CD4-positive, alpha-beta T cell treated with Interleukin-17A for 1 hour (primary cell): ENCODE data around the gene SLC11A2.
"Not testable (repeated sequence)": the region's sequence is repeated elsewhere in the genome, so short reads cannot be mapped to it uniquely, and the experiment has no call there.

ENCODE experiments used
- DNase-seq: peaks from one replicate; pipeline ENCODE4 v3.0.0-alpha.2; 2020

The SLC11A2 gene

DNA sequence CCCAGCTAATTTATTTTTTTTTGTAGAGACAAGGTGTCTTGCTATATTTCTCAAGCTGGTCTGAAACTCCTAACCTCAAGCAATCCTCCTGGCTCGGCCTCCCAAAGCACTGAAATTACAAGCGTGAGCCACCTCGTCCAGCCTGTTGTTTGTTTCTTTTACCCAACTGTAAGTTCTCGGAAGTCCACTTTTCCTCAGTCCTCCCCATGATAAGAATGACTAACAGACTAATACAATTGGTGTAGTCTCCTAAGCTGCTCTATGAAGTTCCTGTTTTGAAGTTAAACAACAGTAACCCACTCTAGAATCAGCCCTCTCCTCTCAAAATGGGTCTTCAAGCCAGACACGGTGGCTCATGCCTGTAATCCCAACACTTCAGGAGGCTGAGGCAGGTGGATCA lies 37.3 kb downstream of the SLC11A2 start:
- DNase-seq, result no peak

DNA sequence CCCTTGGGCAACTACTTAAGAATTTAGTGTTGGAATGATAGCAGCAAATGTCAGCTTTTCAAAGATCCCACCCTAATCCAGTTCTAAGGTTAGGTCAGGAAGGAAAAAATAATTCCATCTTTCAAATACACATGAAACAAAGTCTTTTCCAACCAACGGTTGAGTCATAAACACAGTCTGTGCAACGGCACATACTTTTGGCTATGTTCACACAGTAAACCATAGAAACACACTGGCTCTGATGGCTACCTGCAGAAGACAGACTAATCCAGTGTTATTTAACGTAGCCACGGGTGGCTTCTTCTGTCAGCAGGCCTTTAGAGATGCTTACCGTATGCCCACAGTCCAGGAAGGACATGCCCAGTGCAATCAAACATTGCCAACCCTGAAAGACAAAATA lies 38.1 kb downstream of the SLC11A2 start:
- DNase-seq, result no peak

DNA sequence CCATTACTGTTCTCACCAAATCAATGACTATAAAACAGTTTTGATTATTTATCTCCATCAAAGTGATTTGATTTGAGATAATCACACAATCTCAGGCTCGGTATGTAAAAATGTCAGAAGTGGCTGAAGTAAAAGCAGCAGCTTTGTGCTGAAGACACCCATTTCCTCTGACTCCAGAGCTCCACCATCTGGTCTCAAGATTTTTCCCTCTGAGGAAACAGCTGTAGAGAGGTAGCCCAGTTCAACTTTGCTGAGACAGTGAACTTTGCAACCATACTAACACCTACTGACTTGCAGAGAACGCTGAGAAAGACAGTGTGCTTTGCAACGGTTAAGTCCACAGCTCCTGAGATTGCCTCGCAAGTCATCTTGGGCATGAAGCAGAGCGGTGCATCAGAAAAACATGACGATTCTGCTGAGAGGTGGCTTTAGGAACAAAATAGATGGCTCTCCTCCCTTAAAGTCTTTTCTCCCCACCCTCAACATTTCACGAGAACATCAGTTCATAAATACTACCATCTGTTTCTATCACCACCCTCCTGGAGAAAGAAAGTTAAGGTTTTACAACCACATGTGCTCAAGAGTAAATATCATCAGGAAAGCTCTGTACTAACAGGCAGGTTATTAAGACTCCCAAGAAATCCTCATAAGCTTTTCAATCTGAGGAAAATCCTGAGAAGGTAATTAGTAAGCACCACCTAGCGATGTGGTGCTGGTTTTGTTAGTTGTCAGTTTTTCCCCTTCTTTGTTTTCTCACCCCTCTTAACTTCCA lies 39.0 kb downstream of the SLC11A2 start:
- peak; percentile 40 for DNase-seq

DNA sequence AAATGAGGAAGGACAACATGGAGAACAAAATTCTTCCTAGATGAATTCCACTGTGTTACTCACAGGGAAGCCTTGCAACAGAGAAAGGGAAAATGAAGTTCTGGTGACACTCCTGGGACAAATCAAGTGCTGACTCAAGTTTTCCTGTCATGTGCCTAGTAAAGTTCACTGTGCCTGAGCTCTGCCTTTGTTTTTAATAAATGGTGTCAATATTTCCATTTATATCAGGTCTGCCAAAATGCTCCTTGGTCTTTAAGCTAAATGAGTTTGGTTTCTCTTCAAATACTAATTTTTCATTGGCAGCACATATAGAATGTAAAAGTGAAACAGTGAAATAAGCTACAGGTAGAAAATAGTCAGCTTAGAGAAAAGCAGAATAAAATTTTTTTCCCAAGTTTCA lies 40.9 kb downstream of the SLC11A2 start:
- no peak for DNase-seq

DNA sequence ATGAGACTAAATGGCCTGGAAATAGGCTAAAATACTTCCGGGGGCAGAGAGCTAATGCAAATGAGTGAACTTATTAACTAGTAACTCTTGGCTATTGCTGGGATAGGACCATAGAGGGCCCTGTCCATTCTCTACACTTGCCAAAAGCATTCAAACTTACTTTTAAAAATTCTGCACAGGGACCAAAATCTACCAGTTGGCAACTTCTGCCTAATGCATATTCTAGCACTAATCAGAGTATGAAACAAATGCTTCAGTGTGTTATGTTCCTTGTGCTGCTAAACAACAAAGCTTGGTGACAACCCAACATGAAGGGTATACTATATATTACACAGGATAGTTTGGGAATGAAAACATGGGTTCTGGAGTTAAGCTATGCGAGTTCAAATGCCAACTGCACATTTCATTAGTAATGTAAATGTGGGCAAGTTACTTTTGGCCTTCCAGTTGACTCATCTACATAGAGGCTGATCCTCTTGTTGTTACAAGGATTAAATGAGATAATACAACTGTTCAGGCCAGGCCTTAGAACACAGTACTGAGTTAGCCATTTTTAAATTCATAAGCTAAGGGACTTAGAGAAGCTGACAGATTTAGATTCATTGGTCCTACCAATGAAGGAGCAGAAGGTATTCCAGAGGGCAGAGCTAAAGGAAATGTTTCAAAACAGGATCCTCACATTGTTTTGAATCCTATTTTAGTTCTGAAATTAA lies 41.4 kb downstream of the SLC11A2 start:
- DNase-seq, result no peak

DNA sequence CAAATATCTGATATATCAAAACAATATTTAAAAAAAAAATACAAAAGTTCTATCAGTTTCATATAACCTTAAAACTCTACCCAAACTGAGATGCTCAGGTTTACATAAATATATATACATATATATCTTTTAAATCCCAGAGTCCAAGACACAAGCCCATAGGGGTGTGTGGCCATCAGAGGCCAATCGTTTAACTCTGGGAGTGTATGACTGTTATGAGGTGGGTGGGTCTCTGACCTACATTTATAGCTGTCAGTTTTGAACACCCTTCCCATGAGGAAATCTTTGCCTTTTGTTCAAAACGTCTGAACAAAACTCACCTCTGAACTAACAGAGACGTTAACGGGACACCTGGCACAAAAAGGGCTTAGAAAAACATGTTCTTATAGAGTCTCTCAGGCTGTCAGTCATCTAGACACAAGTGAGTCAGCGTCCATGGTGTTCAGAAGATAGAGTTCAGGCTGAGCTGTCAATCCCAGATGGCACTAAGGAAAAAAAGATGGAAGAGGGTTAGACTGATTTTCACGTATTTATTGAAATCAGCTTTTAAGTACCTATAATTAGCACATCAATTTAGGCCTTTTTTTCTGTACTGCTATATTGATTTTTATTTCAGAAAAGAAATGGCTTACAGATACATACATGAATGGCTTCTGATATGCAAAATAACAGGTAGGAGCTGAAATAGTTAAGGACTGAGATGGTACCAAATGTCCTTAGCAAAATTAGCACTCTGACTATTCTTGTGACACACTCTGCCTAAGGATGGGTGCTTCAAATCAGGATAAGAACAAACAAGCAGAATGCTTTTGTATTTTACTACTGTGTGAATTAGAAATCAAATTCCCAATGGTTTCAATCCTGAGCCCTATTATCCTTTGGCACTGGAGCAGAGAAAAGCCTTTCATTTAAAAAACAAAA lies 44.6 kb downstream of the SLC11A2 start:
- DNase-seq, result no peak

DNA sequence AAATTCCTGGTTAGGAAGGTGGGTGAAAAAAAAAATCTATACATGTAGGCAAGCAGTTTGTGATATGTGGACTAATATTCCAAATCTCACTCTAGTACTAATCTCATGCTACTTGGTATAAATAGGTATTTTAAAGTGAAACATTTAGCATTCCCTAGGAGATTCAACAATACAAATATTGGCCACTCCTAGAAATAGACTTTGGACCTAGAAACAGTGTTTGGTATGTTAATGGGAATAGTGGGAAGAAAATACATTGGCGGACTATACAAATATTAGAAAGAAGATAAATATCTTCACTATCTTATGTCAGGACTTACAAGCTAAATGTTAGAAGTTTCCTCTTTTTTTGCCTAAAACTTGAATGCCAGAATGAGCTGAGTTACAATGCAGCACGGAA lies 45.6 kb downstream of the SLC11A2 start:
- DNase-seq, result no peak

DNA sequence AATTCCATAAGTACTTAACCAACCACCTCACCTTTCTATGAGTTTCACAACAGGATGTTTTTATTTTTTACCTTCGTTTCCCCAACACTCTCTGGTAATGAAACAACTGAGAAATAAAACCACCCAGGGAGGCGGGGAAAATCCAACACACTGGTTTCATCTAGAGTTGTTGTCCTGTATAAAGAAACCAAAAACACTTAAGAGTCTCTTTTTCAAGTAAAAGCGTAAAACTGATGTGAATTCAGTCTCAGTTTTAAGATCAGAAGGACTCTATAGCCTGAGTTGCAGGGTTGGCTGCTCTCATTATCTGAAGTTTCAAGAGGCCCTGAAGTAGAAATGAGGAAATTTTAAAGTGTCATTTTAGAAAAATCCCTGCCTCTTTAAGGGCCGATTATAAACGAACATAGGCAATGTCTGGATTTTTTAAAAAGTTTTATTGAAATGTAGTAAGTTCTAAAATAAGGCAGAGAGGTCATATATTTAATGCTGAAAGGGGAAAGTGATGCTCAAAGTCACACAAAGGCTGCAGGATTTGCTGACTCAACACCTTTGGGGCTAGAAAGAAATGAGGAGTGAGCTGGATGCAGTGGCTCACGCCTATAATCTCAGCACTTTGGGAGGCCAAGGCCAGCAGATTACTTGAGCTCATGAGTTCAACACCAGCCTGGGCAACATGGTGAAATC lies 46.7 kb downstream of the SLC11A2 start:
- peak; percentile 14 for DNase-seq

DNA sequence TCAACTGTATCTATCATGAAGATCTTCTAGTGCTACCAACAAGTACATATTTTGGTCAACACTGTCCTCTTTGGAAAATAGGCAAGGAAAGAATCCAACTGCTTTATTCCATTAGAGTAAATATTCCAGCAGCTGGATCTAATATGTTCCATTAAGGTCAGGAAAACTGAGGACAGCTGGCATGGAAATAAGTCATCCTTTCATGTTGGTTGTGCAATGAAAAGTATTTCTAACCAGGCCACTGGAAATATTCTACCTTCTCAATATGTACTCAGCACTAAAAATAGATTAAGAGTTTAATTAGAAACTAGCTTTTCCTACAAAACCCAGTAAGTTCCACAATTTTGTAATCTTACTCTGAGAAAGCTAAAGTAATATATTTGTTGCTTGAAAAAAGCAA lies 54.2 kb downstream of the SLC11A2 start:
- DNase-seq, result no peak

DNA sequence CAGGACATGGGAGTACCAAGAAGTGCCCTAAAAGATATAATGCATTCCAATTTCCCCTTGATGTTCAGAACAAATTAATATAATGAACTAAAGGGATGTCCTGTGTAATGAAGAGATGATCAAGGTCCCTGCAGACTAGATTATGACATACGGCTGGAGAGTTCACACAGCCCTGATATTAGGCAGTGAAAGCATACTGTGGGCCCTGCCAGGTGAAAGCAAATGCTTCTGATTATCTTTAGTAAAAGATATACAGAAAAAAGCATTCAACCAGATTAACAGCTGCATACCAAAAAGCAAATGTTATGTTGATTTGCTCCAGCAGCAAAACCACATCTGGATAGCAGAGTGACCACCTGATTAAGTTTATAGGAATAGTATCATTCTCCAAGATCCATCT lies 61.8 kb downstream of the SLC11A2 start:
- no peak for DNase-seq

DNA sequence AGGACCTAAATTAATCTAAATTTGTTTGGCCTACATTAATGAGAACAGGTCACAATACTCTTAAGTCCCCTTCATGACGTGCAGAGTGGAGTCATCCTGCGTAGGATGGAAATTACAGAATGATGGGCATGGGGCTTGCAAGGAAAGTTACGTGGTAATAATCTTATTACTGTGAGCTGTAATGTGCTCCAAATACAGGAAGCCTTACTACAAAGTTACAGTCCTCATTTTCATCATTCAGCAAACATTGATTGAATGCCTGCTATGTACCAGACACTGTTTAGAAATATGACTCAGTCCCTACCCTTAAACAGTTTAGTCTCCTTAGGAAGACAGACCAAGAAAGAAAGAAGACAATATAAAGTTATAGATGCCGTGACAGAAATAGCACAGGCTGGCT lies 64.5 kb downstream of the SLC11A2 start:
- no peak for DNase-seq

DNA sequence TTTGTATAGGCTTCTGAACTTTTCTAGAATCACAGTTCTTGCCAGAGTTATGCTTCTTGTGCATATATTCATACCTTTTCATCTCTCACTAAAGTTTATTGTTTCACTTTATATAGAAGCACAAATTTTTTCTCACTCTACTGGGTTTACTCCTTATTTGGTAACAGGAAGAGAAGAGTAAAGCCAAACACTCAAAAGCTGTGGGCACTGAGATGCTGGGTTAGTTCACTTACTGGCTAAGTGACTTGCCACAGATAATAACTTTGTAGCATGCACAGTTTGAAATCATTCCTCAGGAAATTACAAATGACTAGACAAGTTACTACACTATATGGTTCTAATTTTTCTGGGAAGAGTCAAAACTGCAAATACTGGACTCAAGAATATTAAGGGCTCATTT lies 66.1 kb downstream of the SLC11A2 start:
- DNase-seq, result no peak

DNA sequence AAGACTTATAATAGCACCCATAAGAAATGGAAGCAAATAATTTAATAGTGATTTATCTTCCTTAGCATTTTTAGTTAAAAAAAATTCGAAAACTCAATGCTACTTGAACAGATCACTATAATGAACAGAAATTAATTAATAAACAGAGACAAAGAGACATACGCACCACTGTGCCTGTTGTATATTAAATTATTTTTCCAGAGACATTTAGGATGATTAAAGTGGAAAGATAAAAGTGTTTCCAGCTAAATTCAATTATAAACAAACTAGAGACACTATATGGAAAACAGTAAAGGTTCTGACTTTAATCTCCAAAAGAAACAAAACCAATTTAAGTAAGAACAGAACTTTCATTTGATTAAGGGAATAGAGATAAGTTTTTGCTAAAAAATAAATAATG lies 70.5 kb downstream of the SLC11A2 start:
- DNase-seq, result no peak

DNA sequence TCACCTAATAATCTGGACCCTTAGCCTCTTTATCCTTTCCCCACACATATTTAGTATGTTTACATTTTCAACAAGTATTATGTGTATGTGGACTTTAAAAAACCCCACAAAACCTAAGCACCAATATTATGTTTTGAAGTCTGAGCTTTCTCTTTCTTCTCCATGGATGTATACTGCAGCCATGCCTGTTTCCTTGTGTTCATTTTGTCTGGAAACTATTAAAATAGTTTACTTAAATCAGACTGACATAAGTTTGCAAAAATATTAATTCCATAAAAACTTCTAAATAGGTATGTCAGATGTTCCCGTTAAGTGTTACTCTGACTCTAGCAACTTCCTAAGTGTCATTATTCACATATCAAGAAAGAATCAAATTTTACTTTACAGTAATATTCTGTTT lies 70.9 kb downstream of the SLC11A2 start:
- no peak for DNase-seq

DNA sequence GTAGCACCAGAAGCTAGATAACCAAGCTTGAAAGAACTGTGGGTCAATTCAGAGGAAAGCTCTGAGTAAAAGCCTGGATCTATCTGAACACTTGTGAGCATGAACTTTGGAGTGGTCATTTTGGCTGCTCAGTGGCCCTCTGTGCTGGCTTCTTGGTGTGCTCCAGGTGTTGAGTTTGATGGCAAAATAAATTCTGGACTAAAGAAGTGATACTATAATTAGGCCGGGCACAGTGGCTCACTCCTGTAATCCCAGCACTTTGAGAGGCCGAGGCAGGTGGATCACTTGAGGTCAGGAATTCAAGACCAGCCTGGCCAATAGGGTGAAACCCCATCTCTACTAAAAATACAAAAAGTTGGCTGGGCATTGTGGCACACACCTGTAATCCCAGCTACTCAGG lies 71.4 kb downstream of the SLC11A2 start:
- not testable (repeated sequence) for DNase-seq

DNA sequence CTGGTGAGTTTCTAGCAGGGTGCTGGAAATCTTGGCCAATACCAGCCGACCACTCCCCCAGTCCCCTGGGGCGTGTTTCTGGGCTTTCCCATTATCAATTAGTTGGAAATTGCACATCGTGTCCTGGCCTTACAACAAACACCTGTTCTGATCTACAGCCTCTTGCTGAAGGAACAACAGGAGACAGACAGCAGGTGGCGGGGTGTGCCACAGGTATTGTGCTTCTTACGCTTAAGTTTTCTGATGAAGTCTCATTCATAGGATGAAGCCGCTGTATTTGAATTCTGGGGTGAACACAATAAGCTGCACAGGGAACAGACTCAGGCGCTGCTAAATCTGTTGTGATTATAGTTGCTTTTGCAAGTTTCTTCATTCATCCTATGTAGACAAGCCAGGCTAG lies 73.1 kb downstream of the SLC11A2 start:
- DNase-seq, result no peak

DNA sequence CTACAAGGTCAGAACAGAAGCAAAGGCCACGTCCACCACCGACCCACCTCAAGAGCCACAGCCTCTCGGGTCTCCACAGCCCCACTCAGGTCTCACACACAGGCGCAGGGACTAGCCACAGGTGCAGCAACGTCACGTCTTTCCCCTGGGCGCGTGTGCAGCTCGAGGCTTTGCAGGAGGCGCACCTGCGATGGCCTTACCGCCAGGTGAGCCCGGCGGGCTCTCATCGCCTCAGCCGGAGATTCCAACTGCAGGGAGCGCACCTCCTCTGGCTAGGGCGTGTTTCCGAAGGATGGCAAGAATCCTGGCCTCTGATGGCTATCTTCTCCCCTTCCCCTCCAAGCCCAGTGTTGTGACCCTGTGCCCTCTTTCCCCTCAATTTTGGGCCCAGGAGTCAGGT lies 73.7 kb downstream of the SLC11A2 start, which contains the start of gene HIGD1C:
Gene HIGD1C (plus strand): TSS at position 35 of the 400 bp plus-strand sequence. CDS start 1,455 bp downstream, outside the sequence.
- DNase-seq, result no peak

DNA sequence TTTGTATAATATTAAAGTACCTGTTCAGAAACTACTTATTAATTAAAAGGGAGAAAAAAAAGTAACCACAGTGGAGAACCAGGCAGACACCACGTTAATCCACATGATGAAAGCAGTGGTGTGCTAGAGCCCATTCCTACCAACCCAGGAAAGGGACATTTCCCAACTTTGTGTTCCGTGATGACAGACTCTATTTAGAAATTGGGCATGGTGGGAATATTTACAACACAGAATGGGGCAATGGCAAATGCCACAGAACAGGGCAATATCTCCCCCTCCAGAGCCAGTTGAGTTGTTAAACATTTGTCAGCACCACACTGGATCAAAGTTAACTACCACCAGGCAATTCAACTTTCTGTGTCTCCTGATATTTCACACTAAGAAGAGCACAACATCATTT lies 75.1 kb downstream of the SLC11A2 start:
- DNase-seq, result no peak

DNA sequence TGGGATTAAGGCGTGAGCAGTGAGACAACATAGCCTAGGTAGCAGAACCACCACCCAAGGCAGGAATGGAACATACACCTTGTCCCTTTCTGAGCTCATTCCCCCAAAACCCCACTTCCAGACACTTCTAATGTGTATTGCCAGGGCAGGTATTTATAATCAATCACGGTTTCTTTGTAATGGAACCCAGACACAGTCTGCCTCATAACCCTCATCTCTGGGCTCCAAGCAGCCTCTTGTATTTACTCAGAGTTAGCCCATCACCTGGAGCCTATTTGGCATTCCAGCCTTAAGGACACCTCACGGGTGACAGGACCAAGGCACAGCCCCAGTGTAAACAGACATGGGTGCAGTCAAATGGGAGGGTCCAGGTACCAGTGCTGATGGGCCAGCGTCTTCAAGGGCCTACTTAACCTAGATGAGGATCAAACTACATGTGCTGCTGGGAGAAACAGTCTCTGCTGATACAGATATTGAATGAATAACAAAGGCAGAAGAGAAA lies 76.3 kb downstream of the SLC11A2 start:
- no peak for DNase-seq

DNA sequence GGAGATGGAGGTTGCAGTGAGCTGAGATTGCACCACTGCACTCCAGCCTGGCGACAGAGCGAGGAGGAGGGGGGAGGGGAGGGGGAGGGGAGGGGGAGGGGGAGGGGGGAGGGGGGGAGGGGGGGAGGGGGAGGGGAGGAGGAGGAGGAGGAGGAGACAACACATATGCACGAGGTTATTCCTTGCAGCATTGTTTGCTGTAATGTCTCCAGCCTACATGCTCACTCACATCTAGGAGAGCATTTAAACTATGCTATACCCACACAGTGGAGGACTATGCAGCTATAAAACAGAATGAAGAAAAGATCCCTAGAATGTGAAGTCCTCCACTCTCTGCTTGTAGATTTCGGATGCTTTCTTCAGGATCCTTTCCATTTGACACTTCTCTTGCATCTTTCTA lies 77.4 kb downstream of the SLC11A2 start:
- DNase-seq, result no peak

DNA sequence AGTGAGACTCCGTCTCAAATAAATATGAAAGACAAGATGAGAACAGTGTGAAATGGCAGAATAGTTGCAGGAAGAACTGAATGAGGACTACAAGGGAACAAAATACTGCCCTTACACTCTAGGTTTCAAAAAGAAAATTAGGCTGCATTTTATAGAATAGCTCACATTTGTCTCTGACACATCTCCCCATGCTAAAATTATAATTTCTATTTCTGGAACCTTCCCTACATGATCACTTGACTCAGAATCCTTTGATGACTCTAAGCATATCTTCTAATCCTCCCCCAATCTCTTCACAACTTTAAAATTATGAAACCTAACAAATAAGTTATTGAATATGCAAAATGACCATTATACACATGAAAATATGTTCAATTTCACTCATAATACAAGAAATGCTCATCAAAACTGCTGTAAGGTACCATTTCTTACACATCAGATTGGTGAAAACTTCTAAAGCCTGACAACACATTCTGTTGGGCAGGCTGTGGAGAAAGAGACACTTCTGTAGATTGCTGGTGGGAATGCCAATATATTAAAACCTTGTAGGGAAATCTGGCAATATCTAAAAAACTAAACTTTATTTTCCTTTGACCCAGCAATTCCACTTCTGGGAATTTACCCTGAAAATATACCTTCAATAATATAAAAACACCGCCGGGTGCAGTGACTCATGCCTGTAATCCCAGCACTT lies 78.1 kb downstream of the SLC11A2 start:
- DNase-seq, result no peak

DNA sequence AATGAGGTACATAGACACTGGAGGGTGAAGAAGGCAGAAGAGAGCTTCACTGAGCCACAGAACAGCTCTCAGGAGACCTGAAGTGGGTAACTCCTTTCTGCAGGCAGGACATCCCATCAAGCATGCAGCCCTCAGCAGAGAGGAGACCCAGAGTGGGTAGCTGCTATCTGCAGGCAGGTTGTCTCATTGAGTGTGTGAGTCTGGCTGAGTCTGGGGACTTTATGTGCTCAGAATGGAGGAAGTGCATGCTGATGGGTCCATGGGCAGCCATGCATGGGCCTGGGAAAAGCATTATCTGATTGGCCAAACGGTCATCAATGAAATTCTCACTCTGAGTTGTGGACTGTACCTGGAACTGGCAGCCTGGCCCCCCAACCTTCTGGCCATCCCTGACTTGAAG lies 88.5 kb downstream of the SLC11A2 start:
- no peak for DNase-seq
